ENCODE results near the gene SCNN1A. TPM values are rescaled to one million over a fixed set of nuclear protein-coding genes. Genes with fewer than 3 reads are reported as not detected.

The SCNN1A gene
- total RNA-seq, 2 experiments from 2014 or later, result 1.1 to 2.0 TPM

GRCh38 chr12:6337958-6338433, 37.4 kb downstream of the SCNN1A start:
- peak overlapping the region; percentile 80 to 90 for H3K27ac ChIP-seq (ENCODE audit: low read depth in 1 of 2, low read length in 2 of 2)

GRCh38 chr12:6336889-6337853, 38.2 kb downstream of the SCNN1A start:
- H3K36me3 Mint-ChIP-seq (ENCODE audit: low read depth), result peaks cover 41% of the 10 kb centered on the region
- Histone ChIP-seq H3K27me3 (ENCODE audit: control insufficient read depth in 1 of 2, insufficient read depth in 2 of 2, low read length in 2 of 2) (no peaks in the 10 kb centered on the region), H3K9me3 (ENCODE audit: control insufficient read depth in 1 of 2, insufficient read depth in 1 of 2, low read length in 2 of 2) (no peaks in the 10 kb centered on the region), H3K36me3 (ENCODE audit: insufficient read depth, low read length) (peaks cover 29% of the 10 kb centered on the region), H3K27ac (ENCODE audit: low read depth in 1 of 2, low read length in 2 of 2) (peak overlapping the region; percentile 80 to 90), H3K4me1 (ENCODE audit: insufficient read depth, low read length) (peaks cover 87% of the 10 kb centered on the region), H3K4me3 (ENCODE audit: low read length) (peak overlapping the region; percentile 100)
- no peak overlapping the region for H3K27ac Mint-ChIP-seq
- peak; percentile 33 for ATAC-seq (ENCODE audit: poor library complexity)
- POLR2A ChIA-PET, result interaction anchor here (0.7 to 6.3 kb wide), 23 partner anchors 9 to 199 kb away, joined by 3 to 58 read pairs (median 5); partner anchors contain the start of genes MRPL51, TAPBPL and VAMP1
- intact Hi-C loops (cut with DNase I, micrococcal nuclease), result loop anchor here (2.0 kb wide), 2 partner anchors 14 to 86 kb away; no protein-coding TSS in a partner anchor
- CTCF ChIA-PET, result interaction anchor here (0.6 to 2.6 kb wide), 8 partner anchors 11 to 221 kb away, joined by 3 to 19 read pairs (median 6); no protein-coding TSS in a partner anchor
- no peak overlapping the region for H3K4me3 Mint-ChIP-seq
- no peaks in the 10 kb centered on the region for H3K27me3 Mint-ChIP-seq
- peak; percentile 16 to 90 (median 56) for DNase-seq
- H3K4me1 Mint-ChIP-seq (ENCODE audit: low read depth), result peaks cover 5% of the 10 kb centered on the region
- no peak for TF ChIP-seq CTCF (IDR thresholded peaks at IDR 0.05)
- H3K9me3 Mint-ChIP-seq, result no peaks in the 10 kb centered on the region

More at GRCh38 chr12:6337958-6338433, 37.4 kb downstream of the SCNN1A start:
- H3K4me1 ChIP-seq (ENCODE audit: insufficient read depth, low read length), result peaks cover 87% of the 10 kb centered on the region
- ATAC-seq (ENCODE audit: poor library complexity) (no peak), DNase-seq (peak in 2 of 14 experiments; percentile 27 to 43)
- ChIA-PET CTCF (interaction anchor here (1.1 to 2.3 kb wide), 2 partner anchors 15 to 28 kb away, joined by 3 to 11 read pairs; no protein-coding TSS in a partner anchor), POLR2A (interaction anchor here (0.8 to 6.3 kb wide), 9 partner anchors 8 to 198 kb away, joined by 3 to 58 read pairs (median 16); partner anchors contain the start of genes MRPL51 and VAMP1)
- no peaks in the 10 kb centered on the region for H3K27me3 ChIP-seq (ENCODE audit: control insufficient read depth in 1 of 2, insufficient read depth in 2 of 2, low read length in 2 of 2)
- H3K4me3 ChIP-seq (ENCODE audit: low read length), result peak overlapping the region; percentile 100
- no peak for TF ChIP-seq CTCF (IDR thresholded peaks at IDR 0.05)
- peaks cover 14% of the 10 kb centered on the region for H3K4me1 Mint-ChIP-seq (ENCODE audit: low read depth)
- peaks cover 33% of the 10 kb centered on the region for H3K36me3 Mint-ChIP-seq (ENCODE audit: low read depth)
- no peaks in the 10 kb centered on the region for H3K9me3 Mint-ChIP-seq
- peaks cover 21% of the 10 kb centered on the region for H3K36me3 ChIP-seq (ENCODE audit: insufficient read depth, low read length)
- H3K27me3 Mint-ChIP-seq, result no peaks in the 10 kb centered on the region
- H3K27ac Mint-ChIP-seq, result no peak overlapping the region
- intact Hi-C loops (cut with DNase I, micrococcal nuclease), result loop anchor here (2.0 kb wide), 2 partner anchors 15 to 85 kb away; no protein-coding TSS in a partner anchor
- H3K9me3 ChIP-seq (ENCODE audit: control insufficient read depth in 1 of 2, insufficient read depth in 1 of 2, low read length in 2 of 2), result no peaks in the 10 kb centered on the region
- no peak overlapping the region for H3K4me3 Mint-ChIP-seq
